Neural progenitor cell (in vitro differentiated cells): ENCODE data around the gene NHEJ1. TPM values are rescaled to one million over a fixed set of nuclear protein-coding genes. Genes with fewer than 3 reads are reported as not detected.

Experiments
- DNase-seq: peaks from one replicate; pipeline ENCODE4 v3.0.0-alpha.2; 2016; ENCODE audit warnings: low spot score
- H2AFZ ChIP-seq: fragments of 200-600 bp; sonication (generic); replicated peaks from 2 replicates; pipeline ENCODE4 v1.6.1; 2016; ENCODE audit warnings: antibody characterized with exemption
- H3F3A ChIP-seq: fragments of 200-600 bp; sonication (generic); 2 replicates; pipeline ENCODE4 v1.6.1; 2016; ENCODE audit warnings: antibody characterized with exemption, low read depth
- H3K27ac ChIP-seq: fragments of 200-600 bp; sonication (generic); 2 replicates; pipeline ENCODE4 v1.5.1; 2016; ENCODE audit warnings: mild to moderate bottlenecking
- H3K27me3 ChIP-seq: fragments of 200-600 bp; sonication (generic); 2 replicates; pipeline ENCODE4 v1.6.1; 2016; ENCODE audit warnings: mild to moderate bottlenecking, moderate library complexity
- H3K36me3 ChIP-seq: fragments of 200-600 bp; sonication (generic); 2 replicates; pipeline ENCODE4 v1.5.1; 2016
- H3K4me1 ChIP-seq: fragments of 200-600 bp; sonication (generic); 2 replicates; pipeline ENCODE4 v1.6.1; 2016; ENCODE audit warnings: mixed run types
- H3K4me2 ChIP-seq: fragments of 200-600 bp; sonication (generic); 2 replicates; pipeline ENCODE4 v1.6.1; 2016
- H3K4me3 ChIP-seq: fragments of 200-600 bp; sonication (generic); 2 replicates; pipeline ENCODE4 v1.5.1; 2016
- H3K79me2 ChIP-seq: fragments of 200-600 bp; sonication (generic); 2 replicates; pipeline ENCODE4 v1.6.1; 2016; ENCODE audit warnings: low read depth
- H3K9ac ChIP-seq: fragments of 200-600 bp; sonication (generic); 2 replicates; pipeline ENCODE4 v1.6.1; 2016
- H3K9me3 ChIP-seq: fragments of 200-600 bp; sonication (generic); 2 replicates; pipeline ENCODE4 v1.5.1; 2016; ENCODE audit warnings: low read depth
- H4K20me1 ChIP-seq: fragments of 200-600 bp; sonication (generic); 2 replicates; pipeline ENCODE4 v1.6.1; 2016; ENCODE audit warnings: low read depth
- H3K27ac Mint-ChIP-seq: 3 replicates; pipeline ENCODE4 v1.8.0; 2021; ENCODE audit warnings: mixed read lengths
- H3K27me3 Mint-ChIP-seq: 2 replicates; pipeline ENCODE4 v1.8.0; 2022; ENCODE audit warnings: low read depth, mild to moderate bottlenecking, inconsistent platforms, moderate library complexity, mixed read lengths; ENCODE audit not compliant: insufficient read depth
- H3K36me3 Mint-ChIP-seq: 3 replicates; pipeline ENCODE4 v1.8.0; 2021; ENCODE audit warnings: mixed read lengths
- H3K4me1 Mint-ChIP-seq: 3 replicates; pipeline ENCODE4 v1.8.0; 2021; ENCODE audit warnings: mixed read lengths
- H3K4me3 Mint-ChIP-seq: 3 replicates; pipeline ENCODE4 v1.8.0; 2021; ENCODE audit warnings: mild to moderate bottlenecking, moderate library complexity, mixed read lengths
- H3K9me3 Mint-ChIP-seq: 3 replicates; pipeline ENCODE4 v1.8.0; 2020; ENCODE audit warnings: mixed read lengths
- EZH2 ChIP-seq: fragments of 200-600 bp; sonication (generic); IDR thresholded peaks from 2 replicates; pipeline ENCODE4 v1.6.1; 2017; ENCODE audit warnings: antibody characterized with exemption, mild to moderate bottlenecking, moderate library complexity
- EZH2phosphoT487 ChIP-seq: fragments of 200-600 bp; sonication (generic); IDR thresholded peaks from 2 replicates; pipeline ENCODE4 v1.6.1; 2017; ENCODE audit warnings: antibody characterized with exemption
- total RNA-seq: library from RNA; depleted of rRNA; stranded (reverse); fragments of >200 nt; gene quantifications from 2 replicates; pipeline ENCODE4 v1.2.3, GENCODE V29; 2015; ENCODE audit warnings: low replicate concordance
- TF ChIP-seq, protein P1 (sequence below): fragments of 200-600 bp; sonication (generic); IDR thresholded peaks from 2 replicates; pipeline ENCODE4 v1.5.1; 2017; ENCODE audit warnings: antibody characterized with exemption, mild to moderate bottlenecking

NHEJ1 gene
- total RNA-seq, 1 donor from 2014 or later, result 25.5 TPM

DNA sequence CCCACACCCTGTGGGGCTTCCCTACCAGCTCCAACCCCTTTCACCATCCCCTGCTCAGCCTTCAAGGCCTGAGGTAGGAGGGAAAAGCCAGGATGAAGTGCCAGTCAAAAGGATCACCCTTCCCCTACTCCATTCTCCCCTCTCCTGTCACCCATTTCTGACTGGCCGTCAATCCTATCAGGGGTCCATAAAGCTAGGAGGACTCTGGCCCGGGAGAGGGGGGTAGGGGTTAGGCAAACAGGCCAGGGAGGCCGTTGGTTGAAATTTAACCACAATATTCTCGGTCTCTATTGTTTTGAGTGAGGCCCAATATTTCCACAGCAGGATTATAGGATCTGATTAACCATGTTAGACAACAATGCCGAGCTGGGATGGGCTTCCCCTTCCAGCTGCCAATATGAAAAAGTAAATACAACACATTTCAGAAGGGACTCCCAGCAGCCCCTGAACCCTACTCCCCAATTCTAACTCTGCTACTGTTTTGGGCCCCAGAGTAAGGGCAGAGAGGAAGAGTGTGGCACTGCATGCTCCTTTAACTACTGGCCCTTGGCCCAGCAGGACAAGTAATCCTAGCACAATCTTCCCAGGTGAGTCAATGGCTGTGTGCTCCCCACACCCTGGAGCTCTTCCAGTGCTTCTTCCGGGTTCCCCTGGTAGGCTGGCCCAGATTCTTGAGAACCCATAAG is 89.3 kb downstream of the NHEJ1 start:
- peaks cover 2% of the 10 kb centered on the region for H3K36me3 Mint-ChIP-seq
- H4K20me1 ChIP-seq, result peaks cover 13% of the 10 kb centered on the region
- H3K27me3 Mint-ChIP-seq, result no peaks in the 10 kb centered on the region
- no peaks in the 10 kb centered on the region for H3K4me1 Mint-ChIP-seq
- H3K36me3 ChIP-seq, result no peaks in the 10 kb centered on the region
- H3K27ac Mint-ChIP-seq, result no peak overlapping the region
- no peak overlapping the region for H3K4me3 Mint-ChIP-seq
- H3K4me3 ChIP-seq, result no peak overlapping the region
- H3K9me3 Mint-ChIP-seq, result no peaks in the 10 kb centered on the region
- H3K4me1 ChIP-seq, result no peaks in the 10 kb centered on the region
- H3K27me3 ChIP-seq, result no peaks in the 10 kb centered on the region
- no peak overlapping the region for H3K4me2 ChIP-seq
- no peak for DNase-seq
- no peak overlapping the region for H2AFZ ChIP-seq
- no peaks in the 10 kb centered on the region for H3K79me2 ChIP-seq
- no peaks in the 10 kb centered on the region for H3F3A ChIP-seq
- TF ChIP-seq, protein P1, sequence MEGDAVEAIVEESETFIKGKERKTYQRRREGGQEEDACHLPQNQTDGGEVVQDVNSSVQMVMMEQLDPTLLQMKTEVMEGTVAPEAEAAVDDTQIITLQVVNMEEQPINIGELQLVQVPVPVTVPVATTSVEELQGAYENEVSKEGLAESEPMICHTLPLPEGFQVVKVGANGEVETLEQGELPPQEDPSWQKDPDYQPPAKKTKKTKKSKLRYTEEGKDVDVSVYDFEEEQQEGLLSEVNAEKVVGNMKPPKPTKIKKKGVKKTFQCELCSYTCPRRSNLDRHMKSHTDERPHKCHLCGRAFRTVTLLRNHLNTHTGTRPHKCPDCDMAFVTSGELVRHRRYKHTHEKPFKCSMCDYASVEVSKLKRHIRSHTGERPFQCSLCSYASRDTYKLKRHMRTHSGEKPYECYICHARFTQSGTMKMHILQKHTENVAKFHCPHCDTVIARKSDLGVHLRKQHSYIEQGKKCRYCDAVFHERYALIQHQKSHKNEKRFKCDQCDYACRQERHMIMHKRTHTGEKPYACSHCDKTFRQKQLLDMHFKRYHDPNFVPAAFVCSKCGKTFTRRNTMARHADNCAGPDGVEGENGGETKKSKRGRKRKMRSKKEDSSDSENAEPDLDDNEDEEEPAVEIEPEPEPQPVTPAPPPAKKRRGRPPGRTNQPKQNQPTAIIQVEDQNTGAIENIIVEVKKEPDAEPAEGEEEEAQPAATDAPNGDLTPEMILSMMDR, result no peak
- no peak for TF ChIP-seq EZH2phosphoT487
- H3K9ac ChIP-seq, result no peak overlapping the region
- no peaks in the 10 kb centered on the region for H3K9me3 ChIP-seq
- no peak overlapping the region for H3K27ac ChIP-seq

DNA sequence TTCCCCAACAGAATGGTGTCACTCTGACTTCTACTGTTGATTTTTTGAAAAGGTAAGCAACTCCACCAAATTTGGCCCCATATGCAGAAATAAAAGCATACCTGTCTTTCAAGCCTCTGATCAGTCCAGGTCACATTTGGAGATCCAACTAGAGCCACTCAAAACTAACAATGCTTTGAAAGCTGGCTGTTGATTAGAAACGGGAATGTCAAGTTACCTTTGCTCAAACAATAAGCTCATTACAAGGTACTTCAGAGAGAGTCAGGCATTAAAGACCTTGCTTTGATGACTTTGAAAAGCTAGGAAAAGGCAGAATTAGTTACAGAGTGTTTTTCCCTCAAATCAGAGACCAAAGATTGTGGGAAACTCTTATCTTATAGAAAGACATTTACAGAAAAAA is 95.1 kb downstream of the NHEJ1 start:
- peaks cover 57% of the 10 kb centered on the region for H3K27me3 ChIP-seq

DNA sequence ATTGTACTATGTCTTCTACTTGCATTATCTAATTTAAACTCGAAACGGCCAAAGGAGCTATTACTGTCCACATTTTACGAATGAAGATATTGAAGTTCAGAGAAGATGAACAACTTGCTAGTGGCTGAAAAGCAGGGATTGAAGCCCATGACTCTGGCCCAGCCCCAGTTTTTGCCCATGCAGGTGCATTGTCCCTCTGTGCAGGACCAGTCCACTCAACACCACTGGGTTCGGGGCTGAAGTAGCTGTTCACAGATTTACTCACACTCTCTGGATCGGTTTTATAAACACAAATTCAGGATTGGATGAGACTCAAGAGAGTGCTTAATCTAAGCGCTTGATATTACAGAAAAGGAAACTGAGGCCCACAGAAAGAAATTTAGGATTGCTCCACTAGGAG is 98.5 kb downstream of the NHEJ1 start:
- no peaks in the 10 kb centered on the region for H3K36me3 ChIP-seq
- peaks cover 63% of the 10 kb centered on the region for H3K27me3 Mint-ChIP-seq

More for the DNA sequence above, 95.1 kb downstream of the NHEJ1 start:
- Histone ChIP-seq H3K36me3 (no peaks in the 10 kb centered on the region), H3K9ac (no peak overlapping the region), H3K4me1 (peaks cover 19% of the 10 kb centered on the region), H3K9me3 (no peaks in the 10 kb centered on the region), H3K4me3 (no peak overlapping the region), H3F3A (peaks cover 8% of the 10 kb centered on the region), H3K27ac (no peak overlapping the region), H3K4me2 (no peak overlapping the region), H2AFZ (no peak overlapping the region), H3K79me2 (no peaks in the 10 kb centered on the region), H4K20me1 (peaks cover 32% of the 10 kb centered on the region)
- Mint-ChIP-seq H3K4me1 (peaks cover 6% of the 10 kb centered on the region), H3K4me3 (no peak overlapping the region), H3K27me3 (peaks cover 36% of the 10 kb centered on the region), H3K9me3 (no peaks in the 10 kb centered on the region), H3K27ac (no peak overlapping the region), H3K36me3 (no peaks in the 10 kb centered on the region)
- no peak for TF ChIP-seq EZH2
- TF ChIP-seq, protein P1, result no peak
- TF ChIP-seq EZH2phosphoT487, result no peak
- no peak for DNase-seq

More for the DNA sequence above, 98.5 kb downstream of the NHEJ1 start:
- TF ChIP-seq EZH2phosphoT487 (no peak), EZH2 (no peak)
- TF ChIP-seq, protein P1, result no peak
- Histone ChIP-seq H4K20me1 (peaks cover 62% of the 10 kb centered on the region), H3K4me3 (no peak overlapping the region), H3K79me2 (no peaks in the 10 kb centered on the region), H3K9ac (no peak overlapping the region), H3F3A (peaks cover 17% of the 10 kb centered on the region), H3K27me3 (peaks cover 91% of the 10 kb centered on the region), H3K27ac (no peak overlapping the region), H3K4me1 (peaks cover 19% of the 10 kb centered on the region), H2AFZ (no peak overlapping the region), H3K9me3 (no peaks in the 10 kb centered on the region), H3K4me2 (no peak overlapping the region)
- no peak for DNase-seq
- Mint-ChIP-seq H3K4me3 (peak overlapping the region; percentile 70), H3K27ac (no peak overlapping the region), H3K4me1 (peaks cover 8% of the 10 kb centered on the region), H3K36me3 (no peaks in the 10 kb centered on the region), H3K9me3 (no peaks in the 10 kb centered on the region)
